IPS-15b (cell line): ENCODE measurements around the gene SCGB1C2.

Experiments
- H3K27me3 ChIP-seq: one replicate; pipeline ENCODE4 v1.6.1; 2013; ENCODE audit warnings: low read length; ENCODE audit not compliant: control insufficient read depth, insufficient read depth
- H3K36me3 ChIP-seq: one replicate; pipeline ENCODE4 v1.6.1; 2013; ENCODE audit warnings: low read length; ENCODE audit not compliant: control insufficient read depth, insufficient read depth
- H3K4me1 ChIP-seq: one replicate; pipeline ENCODE4 v1.6.1; 2013; ENCODE audit warnings: mild to moderate bottlenecking, low read length; ENCODE audit not compliant: control insufficient read depth, insufficient read depth
- H3K4me3 ChIP-seq: one replicate; pipeline ENCODE4 v1.5.1; 2013; ENCODE audit warnings: low read depth, low read length
- H3K9ac ChIP-seq: one replicate; pipeline ENCODE4 v1.6.1; 2013; ENCODE audit warnings: low read depth, mild to moderate bottlenecking, low read length
- H3K9me3 ChIP-seq: one replicate; pipeline ENCODE4 v1.6.1; 2013; ENCODE audit warnings: mild to moderate bottlenecking, low read length; ENCODE audit not compliant: control insufficient read depth, insufficient read depth

The SCGB1C2 gene

DNA sequence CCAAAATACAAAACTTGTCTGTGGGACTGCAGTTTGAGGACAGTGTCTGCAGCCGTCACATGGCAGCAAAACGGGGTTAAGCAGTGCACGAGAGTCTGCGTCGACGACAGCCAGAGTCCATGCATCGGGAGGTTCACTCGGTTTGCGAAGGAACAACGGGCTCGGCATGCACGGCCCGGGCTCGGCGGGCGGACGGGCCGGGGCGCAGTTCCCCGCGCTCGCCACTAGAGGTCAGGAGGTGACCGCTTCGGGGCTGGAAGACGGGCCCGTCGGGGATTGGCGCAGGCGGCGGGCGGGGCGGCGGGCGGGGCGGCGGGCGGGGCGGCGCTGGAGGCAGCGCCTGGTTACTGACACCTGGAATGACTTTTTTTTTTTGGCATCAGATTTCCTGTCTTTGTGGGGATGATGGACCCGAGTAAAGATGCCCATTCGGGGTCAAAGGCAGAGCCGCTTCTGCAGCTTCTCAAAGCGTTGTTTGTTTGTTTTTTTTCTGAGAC lies 6.5 kb downstream of the SCGB1C2 start:
- Histone ChIP-seq H3K36me3 (no peaks in the 10 kb centered on the region), H3K4me1 (no peaks in the 10 kb centered on the region), H3K9ac (no peak overlapping the region), H3K9me3 (no peaks in the 10 kb centered on the region), H3K27me3 (peaks cover 15% of the 10 kb centered on the region), H3K4me3 (no peak overlapping the region)

DNA sequence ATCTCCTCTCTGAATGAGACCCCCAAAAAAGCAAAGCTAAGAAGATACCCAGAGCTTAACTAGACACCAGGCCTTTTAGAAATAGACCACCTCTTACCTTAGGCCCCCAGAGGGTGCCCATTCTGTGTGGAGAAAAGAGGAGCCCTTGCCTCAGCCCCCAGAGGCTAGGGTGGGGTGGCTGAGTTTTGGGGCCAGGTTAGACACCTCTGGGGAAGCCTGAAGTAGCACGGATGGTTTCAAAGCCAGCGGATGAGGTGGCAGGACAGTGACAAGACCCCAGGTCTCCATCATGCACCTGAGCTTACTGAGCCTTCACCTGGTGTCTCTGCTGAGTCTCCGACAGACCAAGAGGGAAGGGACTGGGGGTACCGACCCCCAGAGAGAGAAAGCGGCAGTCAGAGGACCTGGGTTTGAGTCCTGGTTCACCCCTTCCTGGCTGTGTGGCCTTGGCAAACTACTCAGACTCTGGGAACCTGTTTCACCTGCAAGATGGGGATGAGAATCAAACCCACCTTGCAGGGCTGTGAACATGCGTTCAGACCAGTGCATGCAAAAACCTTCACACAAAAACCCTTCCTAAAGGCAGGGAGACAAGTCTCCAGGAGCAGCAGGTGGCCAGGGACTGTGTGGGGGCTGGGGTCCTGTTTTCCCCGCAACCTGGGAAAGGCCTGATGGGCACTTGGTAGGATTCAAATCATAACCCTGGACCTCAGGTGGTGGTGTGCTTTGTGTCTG lies 7.7 kb downstream of the SCGB1C2 start:
- Histone ChIP-seq H3K9ac (no peak overlapping the region), H3K36me3 (no peaks in the 10 kb centered on the region), H3K27me3 (peaks cover 15% of the 10 kb centered on the region), H3K4me1 (no peaks in the 10 kb centered on the region), H3K4me3 (no peak overlapping the region), H3K9me3 (no peaks in the 10 kb centered on the region)

DNA sequence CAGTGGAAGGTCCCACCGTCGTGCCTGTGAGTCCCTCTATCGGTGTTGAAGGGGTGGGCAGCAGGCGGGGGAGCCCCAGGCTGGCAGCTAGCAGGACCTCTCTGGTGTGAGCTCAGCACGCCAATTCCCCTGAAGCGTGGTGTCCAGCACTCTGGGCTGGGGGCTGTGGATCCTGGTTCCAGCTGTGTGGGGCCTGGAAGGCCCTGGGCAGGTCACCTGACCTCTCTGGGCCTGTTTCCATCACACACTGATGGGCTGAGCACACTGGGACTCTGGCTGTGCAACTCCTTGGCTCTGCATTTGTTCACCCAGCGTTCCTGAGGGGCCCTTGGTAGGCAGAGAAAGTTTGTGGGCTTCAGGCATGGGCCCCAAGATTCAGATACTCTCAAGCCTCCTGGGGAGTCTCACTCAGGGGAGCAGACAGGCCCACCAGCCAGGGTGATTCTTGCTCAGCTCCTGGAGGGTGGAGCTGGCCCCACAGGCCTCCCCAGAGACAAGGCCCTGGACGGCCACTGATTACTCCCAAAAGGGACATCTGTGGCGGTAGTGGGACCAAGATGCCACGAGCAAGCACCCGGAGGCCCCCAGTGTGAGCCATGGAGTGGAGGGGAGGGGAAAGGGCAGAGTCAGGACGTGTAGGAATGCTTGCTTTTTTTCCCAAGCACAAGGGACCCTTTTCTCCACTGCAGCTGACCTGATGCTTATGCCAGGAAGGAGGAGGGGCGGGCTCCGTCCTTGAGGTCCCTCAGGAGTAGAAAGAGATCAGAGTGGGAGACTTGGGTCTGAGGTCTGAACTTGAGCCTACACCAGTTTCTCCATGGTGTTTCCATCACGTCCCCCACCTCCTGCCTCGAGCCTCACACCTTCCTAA lies 8.5 kb downstream of the SCGB1C2 start:
- Histone ChIP-seq H3K9me3 (no peaks in the 10 kb centered on the region), H3K4me3 (no peak overlapping the region), H3K4me1 (no peaks in the 10 kb centered on the region), H3K27me3 (peaks cover 15% of the 10 kb centered on the region), H3K36me3 (no peaks in the 10 kb centered on the region), H3K9ac (no peak overlapping the region)

DNA sequence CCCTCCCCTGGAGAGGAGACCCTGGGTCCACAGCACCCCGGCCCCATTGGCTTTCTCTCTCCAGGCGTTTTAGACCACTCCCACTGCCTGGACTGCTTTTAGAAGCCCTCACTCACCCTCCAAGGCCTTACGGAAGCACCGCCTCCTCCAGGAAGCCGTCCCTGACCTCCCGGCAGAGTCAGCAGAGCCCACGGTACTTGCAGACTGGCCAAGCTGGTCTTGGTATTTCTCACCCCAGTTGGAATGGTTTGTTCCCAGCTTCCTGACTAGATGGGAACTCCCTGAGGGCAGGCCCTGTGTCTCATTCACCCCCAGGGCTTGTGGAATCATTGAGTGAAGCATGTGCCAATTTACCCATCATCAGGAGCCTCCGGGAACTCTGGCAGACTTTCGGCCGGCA lies 9.2 kb downstream of the SCGB1C2 start:
- Histone ChIP-seq H3K4me3 (no peak overlapping the region), H3K9ac (no peak overlapping the region), H3K36me3 (no peaks in the 10 kb centered on the region), H3K4me1 (no peaks in the 10 kb centered on the region), H3K9me3 (no peaks in the 10 kb centered on the region), H3K27me3 (peaks cover 15% of the 10 kb centered on the region)

DNA sequence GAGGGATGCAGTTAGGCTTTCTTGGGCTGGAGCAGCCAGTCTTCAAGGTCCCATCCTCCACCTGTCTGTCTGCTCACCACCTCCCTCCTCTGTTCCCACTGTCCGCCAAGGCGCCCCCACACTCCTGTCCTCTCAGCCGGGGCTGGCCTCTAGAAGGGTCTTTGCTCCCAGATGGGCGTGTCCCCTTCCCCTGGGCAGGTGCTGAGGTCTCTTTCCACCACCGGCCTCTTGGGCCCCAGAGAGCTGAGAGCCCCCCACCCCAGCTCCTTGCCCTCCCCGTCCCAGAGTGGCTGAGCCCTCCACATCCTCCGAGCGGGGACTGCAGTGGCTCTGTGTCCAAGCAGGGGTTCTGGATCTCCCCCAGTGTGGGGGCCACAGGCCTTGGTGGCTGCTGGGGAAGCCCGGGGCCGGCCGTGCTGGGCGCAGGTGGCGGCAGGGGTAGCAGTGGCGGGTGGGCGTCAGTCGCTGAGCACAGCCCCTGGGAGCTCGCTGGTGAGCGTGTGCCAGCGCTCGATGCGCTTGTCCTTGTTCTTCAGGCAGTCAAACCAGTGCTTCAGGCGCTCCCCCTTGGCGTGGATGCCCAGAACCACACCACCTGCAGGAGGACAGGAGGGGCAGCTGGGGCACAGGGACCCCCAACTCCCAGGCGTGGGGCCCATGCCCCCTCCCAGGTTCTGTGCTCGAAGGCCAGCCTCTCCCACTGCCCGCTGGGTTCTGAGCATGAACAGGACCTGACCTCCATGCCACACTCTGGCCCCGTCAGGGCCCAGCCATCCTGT lies 9.8 kb downstream of the SCGB1C2 start:
- Histone ChIP-seq H3K4me3 (no peak overlapping the region), H3K9ac (no peak overlapping the region), H3K27me3 (peaks cover 15% of the 10 kb centered on the region), H3K36me3 (no peaks in the 10 kb centered on the region), H3K9me3 (no peaks in the 10 kb centered on the region), H3K4me1 (no peaks in the 10 kb centered on the region)

DNA sequence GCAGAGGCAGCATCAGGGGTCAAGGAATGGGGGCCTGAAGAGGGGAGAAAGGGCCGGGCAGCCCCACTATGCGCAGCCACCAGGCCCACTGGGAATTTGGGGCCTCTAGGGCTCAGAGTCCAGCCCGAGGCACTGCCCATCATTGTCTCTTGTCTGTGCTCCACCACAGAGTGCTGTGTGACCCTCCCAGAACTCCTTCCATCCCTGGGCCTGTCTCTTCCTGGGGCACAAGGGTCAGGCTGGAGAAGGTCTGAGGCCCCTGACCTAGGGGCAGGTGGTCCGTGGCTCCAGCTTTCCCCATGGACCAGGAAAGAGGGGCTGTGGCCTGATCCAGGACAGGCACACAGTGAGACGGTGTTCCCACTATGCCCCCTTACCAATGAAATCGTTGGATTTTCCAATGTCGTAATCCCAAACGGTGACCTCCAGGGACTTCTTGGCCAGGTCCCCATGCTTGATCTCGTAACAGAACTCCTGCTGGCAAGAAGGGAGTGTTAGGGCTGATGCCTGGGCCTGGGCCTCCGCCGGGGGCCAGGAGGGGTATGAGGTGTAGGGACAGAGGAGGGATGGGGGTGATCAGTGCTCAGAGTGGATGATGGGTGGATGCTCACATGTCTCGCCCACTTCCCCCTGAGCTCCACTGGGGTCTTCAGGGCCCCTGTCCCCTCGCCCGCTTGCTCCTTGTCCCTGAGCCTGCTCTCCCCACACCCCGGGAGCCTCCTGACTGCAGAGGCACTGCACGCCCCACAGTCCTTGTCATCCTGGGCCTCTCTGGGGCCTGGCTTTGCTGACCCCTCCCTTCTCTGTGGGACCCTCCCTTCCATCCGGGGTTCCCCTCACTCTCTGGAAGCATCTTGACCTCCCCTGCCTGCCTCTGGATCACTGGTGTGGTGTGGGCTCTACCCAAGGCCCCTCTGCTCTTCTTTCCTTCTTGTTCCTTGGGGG lies 10.7 kb downstream of the SCGB1C2 start:
- no peak overlapping the region for H3K4me3 ChIP-seq
- no peak overlapping the region for H3K9ac ChIP-seq
- no peaks in the 10 kb centered on the region for H3K9me3 ChIP-seq
- peaks cover 6% of the 10 kb centered on the region for H3K27me3 ChIP-seq
- H3K36me3 ChIP-seq: no peaks in the 10 kb centered on the region
- H3K4me1 ChIP-seq: no peaks in the 10 kb centered on the region

DNA sequence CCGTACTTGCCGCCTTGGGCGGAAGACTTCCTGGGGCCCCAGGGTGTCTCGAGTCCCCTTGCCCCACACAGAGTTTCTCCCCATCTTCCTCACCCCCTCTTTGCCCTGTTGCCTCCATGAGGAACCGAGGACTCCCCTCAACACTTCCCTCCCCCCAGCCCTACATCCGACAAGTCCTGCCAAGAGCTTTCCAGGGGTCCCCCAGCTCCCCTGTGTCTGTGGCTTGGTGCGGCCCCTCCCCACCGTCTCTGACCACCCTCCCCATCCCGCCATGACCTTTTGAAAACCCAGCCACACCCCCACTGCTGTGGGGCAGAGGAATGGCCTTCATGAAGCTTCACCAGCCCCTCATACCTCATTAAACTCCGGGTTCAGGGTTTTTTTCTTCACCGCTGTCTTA lies 11.4 kb downstream of the SCGB1C2 start:
- Histone ChIP-seq H3K9ac (no peak overlapping the region), H3K9me3 (no peaks in the 10 kb centered on the region), H3K4me3 (no peak overlapping the region), H3K27me3 (no peaks in the 10 kb centered on the region), H3K4me1 (no peaks in the 10 kb centered on the region), H3K36me3 (no peaks in the 10 kb centered on the region)

DNA sequence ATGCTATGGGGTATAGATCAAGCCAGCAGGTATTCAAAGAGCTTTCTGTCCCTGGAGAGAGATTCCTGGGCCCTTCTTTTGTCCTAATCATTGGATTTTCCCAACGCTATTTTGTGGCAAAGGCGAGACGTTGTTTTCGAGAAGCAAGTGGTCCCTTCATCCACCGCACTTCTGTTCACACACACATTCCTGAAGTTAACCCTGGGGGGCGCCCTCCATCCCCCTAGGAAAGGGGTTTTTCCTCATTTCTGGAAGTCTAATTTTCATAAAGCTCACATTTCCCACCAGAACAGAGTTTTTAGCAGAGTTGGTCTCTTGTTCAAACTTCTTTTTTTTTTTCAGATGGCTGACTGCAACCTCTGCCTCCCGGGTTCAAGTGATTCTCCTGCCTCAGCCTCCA lies 11.9 kb downstream of the SCGB1C2 start:
- Histone ChIP-seq H3K9me3 (no peaks in the 10 kb centered on the region), H3K4me3 (no peak overlapping the region), H3K4me1 (no peaks in the 10 kb centered on the region), H3K27me3 (no peaks in the 10 kb centered on the region), H3K36me3 (no peaks in the 10 kb centered on the region), H3K9ac (no peak overlapping the region)

DNA sequence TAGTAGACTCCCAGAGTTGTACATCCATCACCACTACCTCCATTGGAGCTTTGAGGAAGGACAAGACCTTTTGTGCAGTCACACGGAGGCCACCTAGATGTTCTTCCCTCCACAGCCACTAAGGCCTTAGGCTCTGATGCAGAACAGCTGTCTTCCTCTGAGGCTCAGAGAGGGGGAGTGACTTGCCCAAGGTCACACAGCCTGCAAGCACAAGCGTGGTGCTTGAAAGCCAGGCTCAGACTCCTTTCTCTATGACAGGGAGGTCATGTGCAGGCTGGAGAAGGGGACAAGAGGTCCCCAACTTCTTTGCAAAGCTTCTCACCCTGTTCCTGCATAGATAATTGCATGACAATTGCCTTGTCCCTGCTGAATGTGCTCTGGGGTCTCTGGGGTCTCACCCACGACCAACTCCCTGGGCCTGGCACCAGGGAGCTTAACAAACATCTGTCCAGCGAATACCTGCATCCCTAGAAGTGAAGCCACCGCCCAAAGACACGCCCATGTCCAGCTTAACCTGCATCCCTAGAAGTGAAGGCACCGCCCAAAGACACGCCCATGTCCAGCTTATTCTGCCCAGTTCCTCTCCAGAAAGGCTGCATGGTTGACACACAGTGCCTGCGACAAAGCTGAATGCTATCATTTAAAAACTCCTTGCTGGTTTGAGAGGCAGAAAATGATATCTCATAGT lies 12.7 kb downstream of the SCGB1C2 start:
- Histone ChIP-seq H3K9ac (no peak overlapping the region), H3K4me1 (no peaks in the 10 kb centered on the region), H3K27me3 (no peaks in the 10 kb centered on the region), H3K4me3 (no peak overlapping the region), H3K36me3 (no peaks in the 10 kb centered on the region), H3K9me3 (no peaks in the 10 kb centered on the region)

DNA sequence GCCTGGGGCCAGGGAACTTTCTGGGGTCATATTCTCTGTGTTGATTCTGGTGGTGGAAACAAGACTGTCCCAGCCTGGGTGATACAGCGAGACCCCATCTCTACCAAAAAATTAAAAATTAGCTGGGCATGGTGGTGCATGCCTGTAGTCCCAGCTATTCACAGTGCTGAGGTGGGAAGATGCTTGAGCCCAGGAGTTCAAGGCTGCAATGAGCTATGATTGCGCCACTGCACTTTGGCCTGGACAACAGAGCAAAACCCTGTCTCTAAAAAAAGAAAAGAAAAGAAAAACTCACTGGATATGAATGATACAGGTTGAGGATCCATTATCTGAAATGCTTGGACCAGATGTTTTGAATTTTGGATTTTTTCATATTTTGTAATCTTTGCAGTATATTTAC lies 13.6 kb downstream of the SCGB1C2 start:
- Histone ChIP-seq H3K9me3 (no peaks in the 10 kb centered on the region), H3K4me3 (no peak overlapping the region), H3K4me1 (no peaks in the 10 kb centered on the region), H3K9ac (no peak overlapping the region), H3K36me3 (no peaks in the 10 kb centered on the region), H3K27me3 (no peaks in the 10 kb centered on the region)
